ENCODE data around the gene TTC13.

TTC13 gene

GRCh38 chr1:230857822-230858221 lies 120.8 kb downstream of the TTC13 start:
- Histone ChIP-seq H3K27me3 (ENCODE audit: control insufficient read depth, insufficient read depth, low read length) (no peaks in the 10 kb centered on the region), H3K9ac (ENCODE audit: low read length) (no peak overlapping the region), H3K27ac (ENCODE audit: low read length) (no peak overlapping the region), H3K36me3 (ENCODE audit: control insufficient read depth, low read depth, low read length) (peaks cover 17% of the 10 kb centered on the region), H3K9me3 (ENCODE audit: control insufficient read depth, low read depth, low read length) (no peaks in the 10 kb centered on the region), H3K4me3 (ENCODE audit: low read length) (no peak overlapping the region), H3K4me1 (ENCODE audit: control insufficient read depth, low read depth, low read length) (peaks cover 13% of the 10 kb centered on the region)

GRCh38 chr1:230857077-230857476 lies 121.6 kb downstream of the TTC13 start:
- H3K9ac ChIP-seq (ENCODE audit: low read length), result no peak overlapping the region
- H3K36me3 ChIP-seq (ENCODE audit: control insufficient read depth, low read depth, low read length), result peaks cover 19% of the 10 kb centered on the region

More at GRCh38 chr1:230857077-230857476, 121.6 kb downstream of the TTC13 start:
- Histone ChIP-seq H3K27me3 (ENCODE audit: control insufficient read depth, insufficient read depth, low read length) (no peaks in the 10 kb centered on the region), H3K4me3 (ENCODE audit: low read length) (no peak overlapping the region), H3K4me1 (ENCODE audit: control insufficient read depth, low read depth, low read length) (peaks cover 13% of the 10 kb centered on the region), H3K9me3 (ENCODE audit: control insufficient read depth, low read depth, low read length) (no peaks in the 10 kb centered on the region), H3K27ac (ENCODE audit: low read length) (no peak overlapping the region)

Measured in iPS-18a (cell line).